GM18517 (cell line): ENCODE data around the gene MED12L.

Source experiments
- ATAC-seq: cut with Tn5 transposase; IDR thresholded peaks from one replicate; pipeline ENCODE4 v1.9.1; 2021; ENCODE audit warnings: mild to moderate bottlenecking, moderate library complexity; ENCODE audit not compliant: unreplicated experiment

Gene MED12L

GRCh38 chr3:151483961-151484520, 398.6 kb downstream of the MED12L start:
- ATAC-seq = no peak
